ENCODE measurements around the gene ARID1B. TPM values are rescaled to one million over a fixed set of nuclear protein-coding genes. Genes with fewer than 3 reads are reported as not detected.

ARID1B gene
- total RNA-seq, 1 donor from 2014 or later: 78.1 TPM

GRCh38 chr6:156881687-156882629, 104.8 kb downstream of the ARID1B start:
- H3K9me3 Mint-ChIP-seq (ENCODE audit: unreplicated experiment): no peaks in the 10 kb centered on the region
- H3K4me1 Mint-ChIP-seq (ENCODE audit: unreplicated experiment): peaks cover 39% of the 10 kb centered on the region
- no peaks in the 10 kb centered on the region for H3K27me3 Mint-ChIP-seq (ENCODE audit: unreplicated experiment)
- H3K27ac Mint-ChIP-seq (ENCODE audit: unreplicated experiment): no peak overlapping the region
- H3K36me3 Mint-ChIP-seq (ENCODE audit: unreplicated experiment): peaks cover 3% of the 10 kb centered on the region
- no peak for DNase-seq (ENCODE audit: extremely low spot score, unreplicated experiment)
- H3K4me3 Mint-ChIP-seq (ENCODE audit: unreplicated experiment): no peak overlapping the region
- TF ChIP-seq, protein P1, sequence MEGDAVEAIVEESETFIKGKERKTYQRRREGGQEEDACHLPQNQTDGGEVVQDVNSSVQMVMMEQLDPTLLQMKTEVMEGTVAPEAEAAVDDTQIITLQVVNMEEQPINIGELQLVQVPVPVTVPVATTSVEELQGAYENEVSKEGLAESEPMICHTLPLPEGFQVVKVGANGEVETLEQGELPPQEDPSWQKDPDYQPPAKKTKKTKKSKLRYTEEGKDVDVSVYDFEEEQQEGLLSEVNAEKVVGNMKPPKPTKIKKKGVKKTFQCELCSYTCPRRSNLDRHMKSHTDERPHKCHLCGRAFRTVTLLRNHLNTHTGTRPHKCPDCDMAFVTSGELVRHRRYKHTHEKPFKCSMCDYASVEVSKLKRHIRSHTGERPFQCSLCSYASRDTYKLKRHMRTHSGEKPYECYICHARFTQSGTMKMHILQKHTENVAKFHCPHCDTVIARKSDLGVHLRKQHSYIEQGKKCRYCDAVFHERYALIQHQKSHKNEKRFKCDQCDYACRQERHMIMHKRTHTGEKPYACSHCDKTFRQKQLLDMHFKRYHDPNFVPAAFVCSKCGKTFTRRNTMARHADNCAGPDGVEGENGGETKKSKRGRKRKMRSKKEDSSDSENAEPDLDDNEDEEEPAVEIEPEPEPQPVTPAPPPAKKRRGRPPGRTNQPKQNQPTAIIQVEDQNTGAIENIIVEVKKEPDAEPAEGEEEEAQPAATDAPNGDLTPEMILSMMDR (IDR thresholded peaks at IDR 0.05): no peak

GRCh38 chr6:156883497-156884252, 106.5 kb downstream of the ARID1B start:
- TF ChIP-seq, protein P1 (IDR thresholded peaks at IDR 0.05): no peak
- DNase-seq (ENCODE audit: extremely low spot score, unreplicated experiment): no peak
- peaks cover 3% of the 10 kb centered on the region for H3K36me3 Mint-ChIP-seq (ENCODE audit: unreplicated experiment)
- no peaks in the 10 kb centered on the region for H3K9me3 Mint-ChIP-seq (ENCODE audit: unreplicated experiment)
- no peaks in the 10 kb centered on the region for H3K27me3 Mint-ChIP-seq (ENCODE audit: unreplicated experiment)
- no peak overlapping the region for H3K4me3 Mint-ChIP-seq (ENCODE audit: unreplicated experiment)
- peak overlapping the region; percentile 43 for H3K27ac Mint-ChIP-seq (ENCODE audit: unreplicated experiment)
- H3K4me1 Mint-ChIP-seq (ENCODE audit: unreplicated experiment): peaks cover 39% of the 10 kb centered on the region

DNA sequence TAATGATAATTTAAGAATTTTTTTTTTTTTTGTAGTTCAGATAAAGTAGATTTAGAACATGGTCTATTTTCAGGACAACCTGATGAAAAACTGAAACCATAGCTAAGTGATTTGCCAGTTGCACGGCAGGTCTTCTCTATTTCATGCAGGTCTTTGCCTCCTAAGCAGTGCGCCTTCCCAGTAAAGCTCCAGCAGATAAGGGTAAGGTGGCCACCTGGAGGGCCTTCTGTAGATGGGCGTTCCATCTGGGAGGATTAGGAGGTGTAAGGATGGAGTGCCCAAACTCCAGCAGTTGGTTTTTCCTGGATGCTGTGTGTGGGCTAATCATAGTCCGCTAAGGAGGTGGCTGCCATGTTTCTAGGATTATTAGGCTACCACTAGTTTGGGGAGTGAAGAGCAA, 107.1 kb downstream of the ARID1B start:
- Mint-ChIP-seq H3K27ac (ENCODE audit: unreplicated experiment) (peak overlapping the region; percentile 43), H3K9me3 (ENCODE audit: unreplicated experiment) (no peaks in the 10 kb centered on the region), H3K4me1 (ENCODE audit: unreplicated experiment) (peaks cover 34% of the 10 kb centered on the region), H3K36me3 (ENCODE audit: unreplicated experiment) (peaks cover 3% of the 10 kb centered on the region), H3K4me3 (ENCODE audit: unreplicated experiment) (no peak overlapping the region), H3K27me3 (ENCODE audit: unreplicated experiment) (no peaks in the 10 kb centered on the region)
- DNase-seq (ENCODE audit: extremely low spot score, unreplicated experiment): no peak
- TF ChIP-seq, protein P1 (IDR thresholded peaks at IDR 0.05): no peak

- Mint-ChIP-seq H3K27ac (ENCODE audit: unreplicated experiment) (no peak overlapping the region), H3K4me1 (ENCODE audit: unreplicated experiment) (peaks cover 28% of the 10 kb centered on the region), H3K36me3 (ENCODE audit: unreplicated experiment) (peaks cover 3% of the 10 kb centered on the region), H3K4me3 (ENCODE audit: unreplicated experiment) (no peak overlapping the region), H3K27me3 (ENCODE audit: unreplicated experiment) (no peaks in the 10 kb centered on the region), H3K9me3 (ENCODE audit: unreplicated experiment) (no peaks in the 10 kb centered on the region)
- no peak for DNase-seq (ENCODE audit: extremely low spot score, unreplicated experiment)
- TF ChIP-seq, protein P1 (IDR thresholded peaks at IDR 0.05): no peak
These were observed 108.4 kb downstream of the ARID1B start for GRCh38 chr6:156885562-156885961.

DNA sequence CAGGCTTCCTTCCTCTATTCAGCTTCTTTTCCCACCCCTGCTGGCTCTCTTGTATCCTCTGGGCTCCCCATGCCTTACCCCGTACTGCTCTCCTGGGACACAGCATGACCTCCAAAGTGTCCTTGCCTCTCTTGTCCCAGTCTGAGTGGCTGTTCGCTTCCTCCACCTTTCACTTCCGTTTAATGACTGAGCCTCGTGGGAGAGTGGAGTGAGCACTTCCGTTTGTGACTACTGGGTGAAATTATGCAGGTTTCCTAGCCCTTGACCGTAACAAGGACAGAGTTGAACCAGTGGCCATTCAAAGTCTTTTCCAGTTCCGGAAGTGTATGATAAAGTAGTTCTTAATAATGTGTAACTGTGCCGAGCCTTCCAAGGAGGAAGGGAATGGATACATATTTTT, 109.2 kb downstream of the ARID1B start:
- TF ChIP-seq, protein P1 (IDR thresholded peaks at IDR 0.05): no peak

More for the DNA sequence above, 109.2 kb downstream of the ARID1B start:
- Mint-ChIP-seq H3K27me3 (ENCODE audit: unreplicated experiment) (no peaks in the 10 kb centered on the region), H3K4me3 (ENCODE audit: unreplicated experiment) (no peak overlapping the region), H3K9me3 (ENCODE audit: unreplicated experiment) (no peaks in the 10 kb centered on the region), H3K36me3 (ENCODE audit: unreplicated experiment) (peaks cover 3% of the 10 kb centered on the region), H3K27ac (ENCODE audit: unreplicated experiment) (no peak overlapping the region), H3K4me1 (ENCODE audit: unreplicated experiment) (peaks cover 31% of the 10 kb centered on the region)
- DNase-seq (ENCODE audit: extremely low spot score, unreplicated experiment): no peak

All from osteocyte (in vitro differentiated cells).